GM18502 (cell line): Measurements from ENCODE around the gene ENOX1.

Experiments
- ATAC-seq: cut with Tn5 transposase; IDR thresholded peaks from one replicate; pipeline ENCODE4 v1.9.1; 2021; ENCODE audit warnings: mild to moderate bottlenecking; ENCODE audit not compliant: unreplicated experiment, poor library complexity

Gene ENOX1

GRCh38 chr13:43629691-43630480, 156.9 kb downstream of the ENOX1 start:
- no peak for ATAC-seq

GRCh38 chr13:43626994-43627393, 159.8 kb downstream of the ENOX1 start:
- ATAC-seq: no peak

GRCh38 chr13:43614063-43614462, 172.7 kb downstream of the ENOX1 start:
- ATAC-seq: no peak

- ATAC-seq: no peak
Measured at GRCh38 chr13:43611281-43612273, 175.2 kb downstream of the ENOX1 start.

- ATAC-seq: no peak
Measured at GRCh38 chr13:43608400-43609137, 178.2 kb downstream of the ENOX1 start.

GRCh38 chr13:43597599-43597945, 189.2 kb downstream of the ENOX1 start:
- no peak for ATAC-seq

- no peak for ATAC-seq
Measured at GRCh38 chr13:43596924-43597598, 189.7 kb downstream of the ENOX1 start.

- no peak for ATAC-seq
Measured at GRCh38 chr13:43596006-43596405, 190.8 kb downstream of the ENOX1 start.

GRCh38 chr13:43587376-43587775, 199.4 kb downstream of the ENOX1 start:
- ATAC-seq: no peak

- ATAC-seq: no peak
Measured at GRCh38 chr13:43584751-43585150, 202.0 kb downstream of the ENOX1 start.

- no peak for ATAC-seq
Measured at GRCh38 chr13:43583321-43583720, 203.5 kb downstream of the ENOX1 start.

GRCh38 chr13:43580280-43580679, 206.5 kb downstream of the ENOX1 start:
- no peak for ATAC-seq

- no peak for ATAC-seq
Measured at GRCh38 chr13:43579321-43579720, 207.5 kb downstream of the ENOX1 start.

GRCh38 chr13:43574605-43575004, 212.2 kb downstream of the ENOX1 start:
- no peak for ATAC-seq

GRCh38 chr13:43573802-43574514, 212.8 kb downstream of the ENOX1 start:
- no peak for ATAC-seq

- ATAC-seq: no peak
Measured at GRCh38 chr13:43573361-43573740, 213.4 kb downstream of the ENOX1 start.

- no peak for ATAC-seq
Measured at GRCh38 chr13:43572656-43573360, 214.0 kb downstream of the ENOX1 start.

- ATAC-seq: no peak
Measured at GRCh38 chr13:43569658-43570057, 217.1 kb downstream of the ENOX1 start.

GRCh38 chr13:43567608-43568007, 219.2 kb downstream of the ENOX1 start:
- no peak for ATAC-seq
